GM23338 (cell line): ENCODE results near the gene RPL22.

ENCODE experiments used
- CTCF ChIP-seq, 2 experiments: fragments of 200-600 bp in 1 of 2; sonication (generic) in 1 of 2; conservative IDR thresholded peaks; 2 replicates each; pipeline versions ENCODE4 v1.5.1 to v1.6.1; 2016 to 2017; ENCODE audit warnings: antibody characterized with exemption in 2 of 2, low read depth in 2 of 2, mild to moderate bottlenecking in 2 of 2, moderate library complexity in 1 of 2
- EZH2phosphoT487 ChIP-seq: fragments of 200-600 bp; sonication (generic); IDR thresholded peaks from one replicate; pipeline ENCODE4 v1.8.1; 2018; ENCODE audit warnings: antibody characterized with exemption; ENCODE audit not compliant: unreplicated experiment
- JUNB ChIP-seq: IDR thresholded peaks from one replicate; pipeline ENCODE4 v1.6.1; 2016; ENCODE audit warnings: antibody characterized with exemption; ENCODE audit not compliant: unreplicated experiment
- POLR2AphosphoS5 ChIP-seq: IDR thresholded peaks from 2 replicates; pipeline ENCODE4 v1.6.1; 2016; ENCODE audit warnings: antibody characterized with exemption, low read depth
- REST ChIP-seq: IDR thresholded peaks from one replicate; pipeline ENCODE4 v1.6.1; 2018; ENCODE audit warnings: antibody characterized with exemption; ENCODE audit not compliant: unreplicated experiment
- STAT1 ChIP-seq: IDR thresholded peaks from one replicate; pipeline ENCODE4 v1.6.1; 2016; ENCODE audit warnings: antibody characterized with exemption; ENCODE audit not compliant: unreplicated experiment

- TF ChIP-seq CTCF (conservative IDR thresholded peaks at IDR 0.05; ENCODE audit: low read depth in 2 of 2) (no peak), REST (no peak), EZH2phosphoT487 (no peak), JUNB (no peak), POLR2AphosphoS5 (no peak), STAT1 (no peak)
These were observed 36.0 kb downstream of the RPL22 start for GRCh38 chr1:6163191-6163972.
